OCI-LY7 (cell line): ENCODE results near the gene HNMT. TPM values are rescaled to one million over a fixed set of nuclear protein-coding genes. Genes with fewer than 3 reads are reported as not detected.

Experiments
- BruUV-seq: library from RNA; stranded (reverse); fragments of 400-500 nt; replicated peaks from 2 replicates; lab custom pipeline; 2021; lab: Mats Ljungman, UMichigan
- CTCF ChIA-PET: fragments of 300-600 bp; sonication (Branson Sonifier 250); formaldehyde crosslinking; loops from one replicate; lab custom pipeline; 2022; ENCODE audit warnings: antibody characterized with exemption; ENCODE audit not compliant: unreplicated experiment; lab: Charles Lee
- POLR2A ChIA-PET: fragments of 300-600 bp; sonication (Branson Sonifier 250); formaldehyde crosslinking; loops from one replicate; lab custom pipeline; 2022; ENCODE audit warnings: antibody characterized with exemption; lab: Charles Lee
- DNase-seq: peaks from one replicate; pipeline ENCODE4 v3.0.0-alpha.2; 2015; ENCODE audit warnings: low spot score
- H2AFZ ChIP-seq: fragments of 200-600 bp; sonication (generic), shearing (Covaris generic); 2 replicates; pipeline ENCODE4 v1.6.1; 2014; ENCODE audit warnings: mild to moderate bottlenecking, antibody characterized with exemption, low read length, moderate library complexity
- H3K27ac ChIP-seq: fragments of 200-600 bp; sonication (generic); 2 replicates; pipeline ENCODE4 v1.5.1; 2014; ENCODE audit warnings: mixed run types, low read depth, mild to moderate bottlenecking, moderate library complexity, low read length, inconsistent platforms; ENCODE audit not compliant: poor library complexity, severe bottlenecking
- H3K36me3 ChIP-seq: fragments of 200-600 bp; sonication (generic); 2 replicates; pipeline ENCODE4 v1.6.1; 2014; ENCODE audit warnings: mild to moderate bottlenecking, antibody characterized with exemption, low read length, moderate library complexity, mixed read lengths; ENCODE audit not compliant: insufficient read depth
- H3K4me1 ChIP-seq: fragments of 200-600 bp; sonication (generic); 2 replicates; pipeline ENCODE4 v1.5.1; 2014; ENCODE audit warnings: mild to moderate bottlenecking, low read length; ENCODE audit not compliant: insufficient read depth, poor library complexity, severe bottlenecking
- H3K4me2 ChIP-seq: fragments of 200-600 bp; sonication (generic); 2 replicates; pipeline ENCODE4 v1.6.1; 2014; ENCODE audit warnings: mild to moderate bottlenecking, low read length
- H3K4me3 ChIP-seq: fragments of 200-600 bp; sonication (generic); 2 replicates; pipeline ENCODE4 v1.5.1; 2014; ENCODE audit warnings: mild to moderate bottlenecking, low read depth, low read length; ENCODE audit not compliant: poor library complexity, severe bottlenecking
- H3K79me2 ChIP-seq: fragments of 200-600 bp; sonication (generic); 2 replicates; pipeline ENCODE4 v1.6.1; 2016; ENCODE audit warnings: low read depth, mild to moderate bottlenecking, low read length, moderate library complexity, mixed read lengths; ENCODE audit not compliant: insufficient read depth
- H3K9me2 ChIP-seq: fragments of 200-600 bp; sonication (generic); 2 replicates; pipeline ENCODE4 v1.6.1; 2016; ENCODE audit warnings: mild to moderate bottlenecking, low read length, mixed read lengths; ENCODE audit not compliant: insufficient read depth
- H3K9me3 ChIP-seq: fragments of 200-600 bp; sonication (generic); 2 replicates; pipeline ENCODE4 v1.6.1; 2014; ENCODE audit warnings: mild to moderate bottlenecking, mixed run types, low read length, mixed read lengths
- H4K20me1 ChIP-seq: fragments of 200-600 bp; sonication (generic); 2 replicates; pipeline ENCODE4 v1.6.1; 2014; ENCODE audit warnings: mild to moderate bottlenecking, antibody characterized with exemption, low read length, moderate library complexity, mixed read lengths; ENCODE audit not compliant: insufficient read depth
- CTCF ChIP-seq: fragments of 200-600 bp; sonication (generic); conservative IDR thresholded peaks from 2 replicates; pipeline ENCODE4 v1.5.1; 2014; ENCODE audit warnings: mild to moderate bottlenecking, antibody characterized with exemption, low read length, moderate library complexity, mixed read lengths
- EZH2phosphoT487 ChIP-seq: fragments of 200-600 bp; sonication (generic); IDR thresholded peaks from 2 replicates; pipeline ENCODE4 v1.6.1; 2018; ENCODE audit warnings: low read depth, borderline replicate concordance, mild to moderate bottlenecking, mixed run types, antibody characterized with exemption, low read length, moderate library complexity, mixed read lengths
- intact Hi-C: fragments of 100-400 bp; cut with micrococcal nuclease; formaldehyde crosslinking; loops from one replicate; pipeline ENCODE4 v1.10.0; 2022; ENCODE audit not compliant: unreplicated experiment
- total RNA-seq, 2 experiments: library from RNA; depleted of rRNA in 1 of 2; stranded (reverse); fragments of >200 nt in 1 of 2; shearing (Covaris generic) in 1 of 2; gene quantifications; 2 replicates each; pipeline ENCODE4 v1.2.3, GENCODE V29; 2014 to 2022

The HNMT gene
- total RNA-seq, 2 experiments from 2014 or later = not detected

DNA sequence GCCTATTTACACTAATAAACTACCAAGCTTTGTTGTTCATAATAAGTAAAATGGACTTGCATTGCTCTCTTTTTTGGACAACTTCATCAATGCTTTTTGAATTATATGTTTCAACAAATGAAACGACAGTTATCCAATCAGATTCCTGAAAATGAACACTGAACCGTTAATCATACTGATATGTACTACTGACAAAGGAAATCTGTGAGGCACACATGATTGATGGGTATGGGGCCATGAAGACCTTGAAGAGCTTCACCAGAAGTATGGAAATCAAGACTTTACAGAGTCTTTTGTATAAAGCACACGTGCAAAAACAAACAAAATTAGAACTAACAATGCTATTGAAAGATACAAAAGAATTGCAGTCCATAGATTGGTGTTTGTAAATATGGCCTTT, 51.2 kb downstream of the HNMT start:
- Histone ChIP-seq H3K27ac (no peak overlapping the region), H3K4me1 (no peaks in the 10 kb centered on the region), H3K9me3 (no peaks in the 10 kb centered on the region), H3K79me2 (no peaks in the 10 kb centered on the region), H3K9me2 (no peaks in the 10 kb centered on the region), H3K36me3 (no peaks in the 10 kb centered on the region), H3K4me3 (no peak overlapping the region), H4K20me1 (no peaks in the 10 kb centered on the region), H3K4me2 (no peak overlapping the region), H2AFZ (no peak overlapping the region)
- intact Hi-C loops = no loop called here
- POLR2A ChIA-PET = no interaction called here
- no peak for DNase-seq
- no TSS peak for BruUV-seq
- CTCF ChIA-PET = no interaction called here
- TF ChIP-seq EZH2phosphoT487 = no peak
- TF ChIP-seq CTCF = no peak

DNA sequence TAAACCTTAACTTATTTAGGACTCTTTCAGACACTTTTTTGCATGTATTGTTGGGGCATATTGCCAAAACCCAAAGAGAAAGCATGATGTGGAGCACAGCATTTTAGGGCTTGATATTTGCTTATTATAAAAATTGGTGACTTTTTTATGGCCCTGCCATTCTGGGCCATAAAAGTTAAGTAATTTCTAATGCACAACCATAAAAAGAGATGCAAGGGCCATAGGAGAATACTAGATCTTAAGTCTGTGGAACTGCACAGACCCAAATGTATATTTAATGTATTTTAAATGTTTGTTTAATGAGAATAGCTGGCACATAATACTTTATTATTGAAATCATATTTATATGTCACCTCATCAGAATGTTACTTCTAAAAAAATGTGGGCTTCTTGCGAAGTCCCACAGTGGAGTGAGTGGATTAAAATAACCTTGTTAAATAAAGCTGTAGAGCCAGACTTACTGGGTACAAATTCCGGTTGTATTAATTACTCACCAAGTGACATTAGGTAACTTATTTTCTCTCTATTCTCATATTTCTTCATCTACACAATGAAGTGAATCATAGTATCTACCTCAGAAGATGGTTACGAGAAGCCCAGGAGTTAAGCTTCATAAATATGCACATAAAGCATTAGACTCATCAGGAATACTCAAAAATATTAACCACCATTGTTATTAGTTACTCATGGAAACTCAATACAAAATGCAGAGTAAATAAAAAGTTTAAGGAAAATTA, 52.2 kb downstream of the HNMT start:
- BruUV-seq = no TSS peak
- POLR2A ChIA-PET = interaction anchor here (0.6 kb wide), 1 partner anchor 80 kb away, joined by 3 read pairs; no protein-coding TSS in a partner anchor
- H3K27ac ChIP-seq = no peak overlapping the region
- H3K79me2 ChIP-seq = no peaks in the 10 kb centered on the region
- TF ChIP-seq CTCF = no peak
- no peak for TF ChIP-seq EZH2phosphoT487
- H3K9me3 ChIP-seq = no peaks in the 10 kb centered on the region
- H3K4me1 ChIP-seq = no peaks in the 10 kb centered on the region
- H2AFZ ChIP-seq = no peak overlapping the region
- no peak overlapping the region for H3K4me3 ChIP-seq
- DNase-seq = no peak
- no peaks in the 10 kb centered on the region; the same call in 1 of the 2 replicates for H3K9me2 ChIP-seq
- intact Hi-C loops = no loop called here
- H3K4me2 ChIP-seq = no peak overlapping the region
- CTCF ChIA-PET = no interaction called here
- H4K20me1 ChIP-seq = no peaks in the 10 kb centered on the region
- no peaks in the 10 kb centered on the region for H3K36me3 ChIP-seq

- Histone ChIP-seq H4K20me1 (no peaks in the 10 kb centered on the region), H3K4me3 (no peak overlapping the region), H3K79me2 (no peaks in the 10 kb centered on the region), H3K4me2 (no peak overlapping the region), H2AFZ (no peak overlapping the region), H3K36me3 (no peaks in the 10 kb centered on the region), H3K9me2 (no peaks in the 10 kb centered on the region; the same call in 1 of the 2 replicates), H3K9me3 (no peaks in the 10 kb centered on the region), H3K4me1 (no peaks in the 10 kb centered on the region), H3K27ac (no peak overlapping the region)
- intact Hi-C loops = no loop called here
- TF ChIP-seq EZH2phosphoT487 = no peak
- no peak for TF ChIP-seq CTCF
- POLR2A ChIA-PET = interaction anchor here (0.5 kb wide), 1 partner anchor 12 kb away, joined by 3 read pairs; no protein-coding TSS in a partner anchor
- DNase-seq = no peak
- no TSS peak for BruUV-seq
- CTCF ChIA-PET = no interaction called here
These were observed 53.6 kb downstream of the HNMT start for GRCh38 chr2:138017824-138018223.
